ENCODE data around the gene ZC2HC1C.

DNA sequence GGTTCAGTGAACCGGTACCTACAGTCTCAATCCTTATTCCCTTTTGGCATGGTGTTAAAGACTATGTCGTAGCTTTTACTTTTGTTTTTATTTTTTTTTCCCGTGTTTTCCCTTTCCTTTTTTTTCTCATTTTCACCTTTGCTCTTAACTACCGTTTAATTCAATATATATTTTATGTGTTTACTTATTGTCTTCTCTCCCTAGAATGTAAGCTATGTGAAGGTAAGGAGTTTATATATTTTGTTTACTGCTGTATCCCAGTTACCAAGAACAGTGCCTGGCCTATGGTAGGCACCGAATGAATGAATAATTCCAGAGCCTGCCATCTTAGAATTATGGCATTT is 17.9 kb upstream of the ZC2HC1C start:
- TF ChIP-seq, protein P1, sequence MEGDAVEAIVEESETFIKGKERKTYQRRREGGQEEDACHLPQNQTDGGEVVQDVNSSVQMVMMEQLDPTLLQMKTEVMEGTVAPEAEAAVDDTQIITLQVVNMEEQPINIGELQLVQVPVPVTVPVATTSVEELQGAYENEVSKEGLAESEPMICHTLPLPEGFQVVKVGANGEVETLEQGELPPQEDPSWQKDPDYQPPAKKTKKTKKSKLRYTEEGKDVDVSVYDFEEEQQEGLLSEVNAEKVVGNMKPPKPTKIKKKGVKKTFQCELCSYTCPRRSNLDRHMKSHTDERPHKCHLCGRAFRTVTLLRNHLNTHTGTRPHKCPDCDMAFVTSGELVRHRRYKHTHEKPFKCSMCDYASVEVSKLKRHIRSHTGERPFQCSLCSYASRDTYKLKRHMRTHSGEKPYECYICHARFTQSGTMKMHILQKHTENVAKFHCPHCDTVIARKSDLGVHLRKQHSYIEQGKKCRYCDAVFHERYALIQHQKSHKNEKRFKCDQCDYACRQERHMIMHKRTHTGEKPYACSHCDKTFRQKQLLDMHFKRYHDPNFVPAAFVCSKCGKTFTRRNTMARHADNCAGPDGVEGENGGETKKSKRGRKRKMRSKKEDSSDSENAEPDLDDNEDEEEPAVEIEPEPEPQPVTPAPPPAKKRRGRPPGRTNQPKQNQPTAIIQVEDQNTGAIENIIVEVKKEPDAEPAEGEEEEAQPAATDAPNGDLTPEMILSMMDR (IDR thresholded peaks at IDR 0.05; ENCODE audit: poor library complexity, severe bottlenecking), result no peak
- no peak for TF ChIP-seq MXI1 (conservative IDR thresholded peaks at IDR 0.05; ENCODE audit: poor library complexity, severe bottlenecking)
- TF ChIP-seq, protein P2, sequence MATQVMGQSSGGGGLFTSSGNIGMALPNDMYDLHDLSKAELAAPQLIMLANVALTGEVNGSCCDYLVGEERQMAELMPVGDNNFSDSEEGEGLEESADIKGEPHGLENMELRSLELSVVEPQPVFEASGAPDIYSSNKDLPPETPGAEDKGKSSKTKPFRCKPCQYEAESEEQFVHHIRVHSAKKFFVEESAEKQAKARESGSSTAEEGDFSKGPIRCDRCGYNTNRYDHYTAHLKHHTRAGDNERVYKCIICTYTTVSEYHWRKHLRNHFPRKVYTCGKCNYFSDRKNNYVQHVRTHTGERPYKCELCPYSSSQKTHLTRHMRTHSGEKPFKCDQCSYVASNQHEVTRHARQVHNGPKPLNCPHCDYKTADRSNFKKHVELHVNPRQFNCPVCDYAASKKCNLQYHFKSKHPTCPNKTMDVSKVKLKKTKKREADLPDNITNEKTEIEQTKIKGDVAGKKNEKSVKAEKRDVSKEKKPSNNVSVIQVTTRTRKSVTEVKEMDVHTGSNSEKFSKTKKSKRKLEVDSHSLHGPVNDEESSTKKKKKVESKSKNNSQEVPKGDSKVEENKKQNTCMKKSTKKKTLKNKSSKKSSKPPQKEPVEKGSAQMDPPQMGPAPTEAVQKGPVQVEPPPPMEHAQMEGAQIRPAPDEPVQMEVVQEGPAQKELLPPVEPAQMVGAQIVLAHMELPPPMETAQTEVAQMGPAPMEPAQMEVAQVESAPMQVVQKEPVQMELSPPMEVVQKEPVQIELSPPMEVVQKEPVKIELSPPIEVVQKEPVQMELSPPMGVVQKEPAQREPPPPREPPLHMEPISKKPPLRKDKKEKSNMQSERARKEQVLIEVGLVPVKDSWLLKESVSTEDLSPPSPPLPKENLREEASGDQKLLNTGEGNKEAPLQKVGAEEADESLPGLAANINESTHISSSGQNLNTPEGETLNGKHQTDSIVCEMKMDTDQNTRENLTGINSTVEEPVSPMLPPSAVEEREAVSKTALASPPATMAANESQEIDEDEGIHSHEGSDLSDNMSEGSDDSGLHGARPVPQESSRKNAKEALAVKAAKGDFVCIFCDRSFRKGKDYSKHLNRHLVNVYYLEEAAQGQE (IDR thresholded peaks at IDR 0.05; ENCODE audit: borderline replicate concordance), result no peak
